Measurements from ENCODE around the gene IKBKE. TPM values are rescaled to one million over a fixed set of nuclear protein-coding genes. Genes with fewer than 3 reads are reported as not detected.

IKBKE gene
- total RNA-seq, 1 donor from 2014 or later: 6.3 TPM

GRCh38 chr1:206465951-206466350, 4.3 kb upstream of the IKBKE start:
- intact Hi-C loops (cut with DNase I): no loop called here
- H3K4me1 ChIP-seq: peaks cover 7 to 9% of the 10 kb centered on the region in 2 donors
- DNase-seq (ENCODE audit: low spot score in 2 of 2): no peak
- H3K27ac ChIP-seq: no peak overlapping the region
- no peaks in the 10 kb centered on the region for H3K27me3 ChIP-seq
- H3K4me3 ChIP-seq: no peak overlapping the region
- no peaks in the 10 kb centered on the region for H3K36me3 ChIP-seq
- no peak for TF ChIP-seq CTCF (IDR thresholded peaks at IDR 0.05)
- H3K9me3 ChIP-seq: no peaks in the 10 kb centered on the region

GRCh38 chr1:206466840-206467649, 3.2 kb upstream of the IKBKE start:
- no peak for DNase-seq (ENCODE audit: low spot score in 2 of 2)
- Histone ChIP-seq H3K4me1 (peaks cover 7 to 13% of the 10 kb centered on the region in 2 donors), H3K27me3 (no peaks in the 10 kb centered on the region), H3K27ac (no peak overlapping the region), H3K4me3 (no peak overlapping the region), H3K36me3 (no peaks in the 10 kb centered on the region), H3K9me3 (no peaks in the 10 kb centered on the region)
- intact Hi-C loops (cut with DNase I): no loop called here
- TF ChIP-seq CTCF (IDR thresholded peaks at IDR 0.05): no peak

- H3K4me3 ChIP-seq: no peak overlapping the region
- no peak for TF ChIP-seq CTCF (IDR thresholded peaks at IDR 0.05)
- H3K4me1 ChIP-seq: peaks cover 7 to 13% of the 10 kb centered on the region in 2 donors
- no peak overlapping the region for H3K27ac ChIP-seq
- no peaks in the 10 kb centered on the region for H3K9me3 ChIP-seq
- peak; percentile 45 to 84 for DNase-seq (ENCODE audit: low spot score in 2 of 2)
- H3K36me3 ChIP-seq: no peaks in the 10 kb centered on the region
- H3K27me3 ChIP-seq: no peaks in the 10 kb centered on the region
- intact Hi-C loops (cut with DNase I): no loop called here
Observed at GRCh38 chr1:206467915-206468314, 2.4 kb upstream of the IKBKE start.

GRCh38 chr1:206468571-206468970, 1.7 kb upstream of the IKBKE start:
- Histone ChIP-seq H3K4me3 (no peak overlapping the region), H3K27me3 (no peaks in the 10 kb centered on the region), H3K9me3 (no peaks in the 10 kb centered on the region), H3K4me1 (peaks cover 7 to 13% of the 10 kb centered on the region in 2 donors), H3K27ac (no peak overlapping the region), H3K36me3 (no peaks in the 10 kb centered on the region)
- intact Hi-C loops (cut with DNase I): no loop called here
- no peak for DNase-seq (ENCODE audit: low spot score in 2 of 2)
- TF ChIP-seq CTCF (IDR thresholded peaks at IDR 0.05): no peak

GRCh38 chr1:206469411-206469932, 804 bp upstream of the IKBKE start:
- Histone ChIP-seq H3K4me3 (peak overlapping the region in 1 of 2 donors; percentile 71), H3K9me3 (no peaks in the 10 kb centered on the region), H3K27me3 (no peaks in the 10 kb centered on the region), H3K4me1 (peaks cover 7 to 13% of the 10 kb centered on the region in 2 donors), H3K27ac (no peak overlapping the region), H3K36me3 (no peaks in the 10 kb centered on the region)
- no peak for TF ChIP-seq CTCF (IDR thresholded peaks at IDR 0.05)
- no peak for DNase-seq (ENCODE audit: low spot score in 2 of 2)
- intact Hi-C loops (cut with DNase I): no loop called here
